ENCODE measurements around the gene CCNJ. TPM values are rescaled to one million over a fixed set of nuclear protein-coding genes. Genes with fewer than 3 reads are reported as not detected.

The CCNJ gene
- polyA plus RNA-seq, 1 of the 3 experiments (the other 2 are of a cell fraction) = 4.3 TPM

GRCh38 chr10:96082748-96083147, 39.4 kb downstream of the CCNJ start:
- H3K9me3 ChIP-seq = no peaks in the 10 kb centered on the region
- 67% methylated on average over 1 of the region's 1 CpG for WGBS (ENCODE audit: low lambda C conversion rate)
- H3K9me2 ChIP-seq = no peaks in the 10 kb centered on the region
- no peak overlapping the region for H2AFZ ChIP-seq (ENCODE audit: low read depth)
- DNase-seq = no peak
- no peaks in the 10 kb centered on the region for H3F3A ChIP-seq (replicated peaks; ENCODE audit: insufficient read depth)
- CTCF ChIA-PET = interaction anchor here (1.2 kb wide), 2 partner anchors 10 to 66 kb away, joined by 3 read pairs; no protein-coding TSS in a partner anchor
- H3K4me2 ChIP-seq = no peak overlapping the region
- H3K4me3 ChIP-seq (ENCODE audit: low read depth in 2 of 2, low read length in 1 of 2) = no peak overlapping the region
- POLR2A ChIA-PET = no interaction called here
- no peaks in the 10 kb centered on the region for H3K4me1 ChIP-seq (ENCODE audit: control insufficient read depth in 1 of 2, insufficient read depth in 2 of 2, low read depth in 1 of 2, low read length in 1 of 2)
- H3K9ac ChIP-seq = no peak overlapping the region
- TF ChIP-seq EP300 (IDR thresholded peaks at IDR 0.05; ENCODE audit: borderline replicate concordance in 1 of 2, low read depth in 1 of 2, low read length in 1 of 2) (no peak), REST (IDR thresholded peaks at IDR 0.05; ENCODE audit: low read depth, low read length) (no peak), YY1 (IDR thresholded peaks at IDR 0.05; ENCODE audit: low read depth) (no peak), JUND (IDR thresholded peaks at IDR 0.05) (no peak), PBX3 (IDR thresholded peaks at IDR 0.05) (no peak), USF1 (IDR thresholded peaks at IDR 0.05; ENCODE audit: borderline replicate concordance, low read depth) (no peak)
- TF ChIP-seq, protein P1, sequence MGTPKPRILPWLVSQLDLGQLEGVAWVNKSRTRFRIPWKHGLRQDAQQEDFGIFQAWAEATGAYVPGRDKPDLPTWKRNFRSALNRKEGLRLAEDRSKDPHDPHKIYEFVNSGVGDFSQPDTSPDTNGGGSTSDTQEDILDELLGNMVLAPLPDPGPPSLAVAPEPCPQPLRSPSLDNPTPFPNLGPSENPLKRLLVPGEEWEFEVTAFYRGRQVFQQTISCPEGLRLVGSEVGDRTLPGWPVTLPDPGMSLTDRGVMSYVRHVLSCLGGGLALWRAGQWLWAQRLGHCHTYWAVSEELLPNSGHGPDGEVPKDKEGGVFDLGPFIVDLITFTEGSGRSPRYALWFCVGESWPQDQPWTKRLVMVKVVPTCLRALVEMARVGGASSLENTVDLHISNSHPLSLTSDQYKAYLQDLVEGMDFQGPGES (IDR thresholded peaks at IDR 0.05; ENCODE audit: low read depth, low read length) = no peak
- TF ChIP-seq, protein P2, sequence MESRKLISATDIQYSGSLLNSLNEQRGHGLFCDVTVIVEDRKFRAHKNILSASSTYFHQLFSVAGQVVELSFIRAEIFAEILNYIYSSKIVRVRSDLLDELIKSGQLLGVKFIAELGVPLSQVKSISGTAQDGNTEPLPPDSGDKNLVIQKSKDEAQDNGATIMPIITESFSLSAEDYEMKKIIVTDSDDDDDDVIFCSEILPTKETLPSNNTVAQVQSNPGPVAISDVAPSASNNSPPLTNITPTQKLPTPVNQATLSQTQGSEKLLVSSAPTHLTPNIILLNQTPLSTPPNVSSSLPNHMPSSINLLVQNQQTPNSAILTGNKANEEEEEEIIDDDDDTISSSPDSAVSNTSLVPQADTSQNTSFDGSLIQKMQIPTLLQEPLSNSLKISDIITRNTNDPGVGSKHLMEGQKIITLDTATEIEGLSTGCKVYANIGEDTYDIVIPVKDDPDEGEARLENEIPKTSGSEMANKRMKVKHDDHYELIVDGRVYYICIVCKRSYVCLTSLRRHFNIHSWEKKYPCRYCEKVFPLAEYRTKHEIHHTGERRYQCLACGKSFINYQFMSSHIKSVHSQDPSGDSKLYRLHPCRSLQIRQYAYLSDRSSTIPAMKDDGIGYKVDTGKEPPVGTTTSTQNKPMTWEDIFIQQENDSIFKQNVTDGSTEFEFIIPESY (IDR thresholded peaks at IDR 0.05; ENCODE audit: borderline replicate concordance, low read depth) = no peak
- H3K27me3 ChIP-seq (ENCODE audit: insufficient read depth) = no peaks in the 10 kb centered on the region
- H3K36me3 ChIP-seq (replicated peaks in 1 of 2; ENCODE audit: control insufficient read depth in 1 of 2, insufficient read depth in 2 of 2, low read length in 1 of 2) = peaks cover 0 to 2% of the 10 kb centered on the region in 2 experiments
- H4K20me1 ChIP-seq (ENCODE audit: insufficient read depth) = no peaks in the 10 kb centered on the region
- H3K27ac ChIP-seq (ENCODE audit: low read depth in 2 of 2, low read length in 1 of 2) = no peak overlapping the region
- H3K79me2 ChIP-seq (ENCODE audit: insufficient read depth) = no peaks in the 10 kb centered on the region

All from SK-N-SH (cell line).